GM19467 (cell line): ENCODE measurements around the gene MITF.

Experiments used
- ATAC-seq: cut with Tn5 transposase; IDR thresholded peaks from one replicate; pipeline ENCODE4 v1.9.1; 2021; ENCODE audit warnings: mild to moderate bottlenecking, moderate library complexity; ENCODE audit not compliant: unreplicated experiment

The MITF gene

DNA sequence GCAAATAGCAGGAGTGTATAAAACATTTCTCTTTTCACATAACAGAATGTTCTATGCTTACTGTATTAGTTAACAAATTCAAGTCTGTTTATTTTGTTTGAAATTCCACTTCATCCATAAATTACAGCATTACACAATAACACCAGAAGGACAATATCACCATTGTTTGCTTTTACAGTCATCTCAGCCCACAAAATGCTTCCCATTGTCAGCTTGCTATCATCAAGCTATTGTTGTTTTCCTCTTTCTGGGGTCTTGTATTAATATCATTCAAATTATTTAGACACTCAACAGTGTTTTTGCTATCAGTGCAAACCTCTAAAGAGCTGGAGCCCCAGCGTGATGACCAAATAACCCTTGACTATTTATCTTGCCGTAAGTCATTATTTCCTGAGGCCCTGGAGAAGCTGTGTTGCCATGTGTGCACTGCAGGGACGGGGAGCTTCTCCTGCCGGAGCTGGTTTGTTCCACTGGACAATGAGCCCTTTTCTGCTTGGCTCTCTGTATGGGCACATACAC, 261.4 kb downstream of the MITF start:
- no peak for ATAC-seq

DNA sequence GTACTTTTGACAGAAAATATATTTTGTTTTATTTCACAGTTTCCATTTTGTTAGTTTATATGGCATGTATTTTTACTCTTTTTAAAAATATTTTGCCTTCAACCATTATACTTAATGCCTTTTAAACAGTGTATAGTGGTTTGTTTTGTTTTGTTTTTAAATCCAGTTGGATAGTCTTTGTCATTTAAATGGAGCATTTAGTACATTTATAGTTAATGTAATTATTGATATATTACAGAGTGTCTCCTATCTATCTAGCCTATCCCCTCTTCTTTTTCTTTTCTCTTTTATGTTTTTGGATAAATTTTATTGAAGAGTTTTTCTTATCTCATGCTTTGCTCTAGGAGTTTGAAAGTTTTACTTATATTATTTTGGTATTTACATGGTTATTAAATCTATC, 263.9 kb downstream of the MITF start:
- ATAC-seq, result no peak

GRCh38 chr3:70006089-70006488, 266.8 kb downstream of the MITF start:
- ATAC-seq, result no peak

GRCh38 chr3:70010346-70010745, 271.1 kb downstream of the MITF start:
- no peak for ATAC-seq

- no peak for ATAC-seq
These were observed 272.3 kb downstream of the MITF start for GRCh38 chr3:70011582-70011981.
